ENCODE measurements around the gene LRRC23. TPM values are rescaled to one million over a fixed set of nuclear protein-coding genes. Genes with fewer than 3 reads are reported as not detected.

LRRC23 gene
- total RNA-seq, 1 experiment from 2014 or later, result 10.0 TPM

- no peak for DNase-seq (ENCODE audit: low read depth, low spot score)
- in situ Hi-C loops (cut with HindIII; ENCODE audit: low pct_unique_long_range_greater_than_20kb, low sequenced_read_pairs), result no loop called here
Measured at GRCh38 chr12:6947615-6948014, 43.0 kb downstream of the LRRC23 start.

- DNase-seq (ENCODE audit: low read depth, low spot score), result no peak
- in situ Hi-C loops (cut with HindIII; ENCODE audit: low pct_unique_long_range_greater_than_20kb, low sequenced_read_pairs), result no loop called here
Measured at GRCh38 chr12:6948873-6949594, 44.4 kb downstream of the LRRC23 start.

GRCh38 chr12:6950401-6950801, 45.8 kb downstream of the LRRC23 start:
- no peak for DNase-seq (ENCODE audit: low read depth, low spot score)
- in situ Hi-C loops (cut with HindIII; ENCODE audit: low pct_unique_long_range_greater_than_20kb, low sequenced_read_pairs), result no loop called here

GRCh38 chr12:6950811-6951540, 46.4 kb downstream of the LRRC23 start, which contains the start of gene PTPN6:
Gene PTPN6, plus strand, starts transcription at chr12:6951356. Its CDS starts 157 bp downstream, at chr12:6951513.
- in situ Hi-C loops (cut with HindIII; ENCODE audit: low pct_unique_long_range_greater_than_20kb, low sequenced_read_pairs), result no loop called here
- no peak for DNase-seq (ENCODE audit: low read depth, low spot score)

GRCh38 chr12:6951551-6952120, 47.0 kb downstream of the LRRC23 start:
- no peak for DNase-seq (ENCODE audit: low read depth, low spot score)
- in situ Hi-C loops (cut with HindIII; ENCODE audit: low pct_unique_long_range_greater_than_20kb, low sequenced_read_pairs), result no loop called here

GRCh38 chr12:6952121-6952862, 47.7 kb downstream of the LRRC23 start:
- DNase-seq (ENCODE audit: low read depth, low spot score), result no peak
- in situ Hi-C loops (cut with HindIII; ENCODE audit: low pct_unique_long_range_greater_than_20kb, low sequenced_read_pairs), result no loop called here

- DNase-seq (ENCODE audit: low read depth, low spot score), result no peak
- in situ Hi-C loops (cut with HindIII; ENCODE audit: low pct_unique_long_range_greater_than_20kb, low sequenced_read_pairs), result no loop called here
Measured at GRCh38 chr12:6952863-6953441, 48.3 kb downstream of the LRRC23 start.

GRCh38 chr12:6953442-6954315, 49.1 kb downstream of the LRRC23 start:
- in situ Hi-C loops (cut with HindIII; ENCODE audit: low pct_unique_long_range_greater_than_20kb, low sequenced_read_pairs), result no loop called here
- no peak for DNase-seq (ENCODE audit: low read depth, low spot score)

- in situ Hi-C loops (cut with HindIII; ENCODE audit: low pct_unique_long_range_greater_than_20kb, low sequenced_read_pairs), result no loop called here
- DNase-seq (ENCODE audit: low read depth, low spot score), result no peak
Measured at GRCh38 chr12:6954316-6955107, 49.9 kb downstream of the LRRC23 start.

GRCh38 chr12:6955108-6956020, 50.7 kb downstream of the LRRC23 start:
- in situ Hi-C loops (cut with HindIII; ENCODE audit: low pct_unique_long_range_greater_than_20kb, low sequenced_read_pairs), result no loop called here
- DNase-seq (ENCODE audit: low read depth, low spot score), result no peak

- in situ Hi-C loops (cut with HindIII; ENCODE audit: low pct_unique_long_range_greater_than_20kb, low sequenced_read_pairs), result no loop called here
- no peak for DNase-seq (ENCODE audit: low read depth, low spot score)
Measured at GRCh38 chr12:6956021-6956727, 51.6 kb downstream of the LRRC23 start.

GRCh38 chr12:6957151-6957701, 52.6 kb downstream of the LRRC23 start:
- in situ Hi-C loops (cut with HindIII; ENCODE audit: low pct_unique_long_range_greater_than_20kb, low sequenced_read_pairs), result no loop called here

GRCh38 chr12:6957741-6958608, 53.4 kb downstream of the LRRC23 start:
- in situ Hi-C loops (cut with HindIII; ENCODE audit: low pct_unique_long_range_greater_than_20kb, low sequenced_read_pairs), result no loop called here

More at GRCh38 chr12:6957151-6957701, 52.6 kb downstream of the LRRC23 start:
- no peak for DNase-seq (ENCODE audit: low read depth, low spot score)

More at GRCh38 chr12:6957741-6958608, 53.4 kb downstream of the LRRC23 start:
- no peak for DNase-seq (ENCODE audit: low read depth, low spot score)

Measured in SK-MEL-5 (cell line).